HL-60 (cell line): Measurements from ENCODE around the gene ADM2.

Source experiments
- CTCF ChIP-seq: IDR thresholded peaks from one replicate; pipeline ENCODE4 v1.5.1; 2011; ENCODE audit warnings: low read length, control low read depth, inconsistent platforms; ENCODE audit not compliant: insufficient read depth
- GABPA ChIP-seq: IDR thresholded peaks from 2 replicates; pipeline ENCODE4 v1.6.1; 2012; ENCODE audit warnings: low read depth
- POLR2AphosphoS5 ChIP-seq: IDR thresholded peaks from 2 replicates; pipeline ENCODE4 v1.6.1; 2012; ENCODE audit warnings: low read depth
- REST ChIP-seq: IDR thresholded peaks from 2 replicates; pipeline ENCODE4 v1.6.1; 2012; ENCODE audit warnings: low read depth; ENCODE audit not compliant: insufficient replicate concordance
- SPI1 ChIP-seq: IDR thresholded peaks from 2 replicates; pipeline ENCODE4 v1.6.1; 2012; ENCODE audit warnings: low read depth, mild to moderate bottlenecking, borderline replicate concordance

GRCh38 chr22:50523458-50523805 lies 42.1 kb downstream of the ADM2 start:
- TF ChIP-seq CTCF (no peak), GABPA (no peak), REST (no peak), POLR2AphosphoS5 (no peak), SPI1 (no peak)
